Stimulated activated CD8-positive, alpha-beta memory T cell treated with anti-CD3 and anti-CD28 coated beads, Interleukin-4, amount 100 ng/mL, for 48 hours (primary cell): Measurements from ENCODE around the gene FBXO10.
A peak's percentile ranks its signal among the peaks of the same experiment; 100 is the strongest.
"Not testable (repeated sequence)": the region's sequence is repeated elsewhere in the genome, so short reads cannot be mapped to it uniquely, and the experiment has no call there.

ENCODE experiments used
- DNase-seq: peaks from one replicate; pipeline ENCODE4 v3.0.0-alpha.2; 2020

FBXO10 gene

DNA sequence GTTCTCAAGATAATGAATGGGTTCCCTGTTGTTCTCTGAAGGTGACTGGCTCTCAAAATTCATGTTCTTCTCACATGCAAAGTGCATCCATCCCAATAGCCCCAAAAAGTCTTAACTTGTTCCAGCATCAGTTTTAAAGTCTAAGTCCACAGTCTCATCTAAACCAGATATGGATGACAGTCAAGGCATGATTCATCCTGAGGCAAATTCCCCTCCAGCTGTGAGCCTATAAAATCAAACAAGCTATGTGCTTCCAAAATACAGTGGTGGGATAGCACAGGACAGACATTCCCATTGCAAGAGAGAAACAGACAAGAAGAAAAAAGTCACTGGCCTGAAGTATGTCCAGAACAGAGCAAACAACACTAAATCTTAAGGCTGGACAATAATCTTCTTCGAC, 25.4 kb downstream of the FBXO10 start:
- no peak for DNase-seq

DNA sequence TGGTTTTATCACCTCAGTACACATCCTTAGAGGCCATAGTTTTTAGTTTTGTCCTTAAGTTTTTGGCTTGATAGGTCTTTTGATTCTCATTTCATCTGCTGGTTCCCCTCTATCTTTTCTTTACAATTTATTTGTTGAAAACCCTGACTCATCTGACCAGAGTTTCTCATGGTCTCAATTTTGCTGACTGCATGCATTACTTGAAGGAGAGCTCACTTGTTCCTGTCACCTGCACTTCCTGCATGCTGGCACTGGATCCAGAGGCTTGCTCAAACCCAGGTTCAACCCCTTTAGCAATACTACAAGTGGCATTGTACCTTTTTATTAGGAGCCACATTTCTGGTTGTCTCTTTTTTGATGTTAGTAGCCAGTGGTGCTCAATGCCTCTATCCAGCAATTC, 26.7 kb downstream of the FBXO10 start:
- no peak for DNase-seq

DNA sequence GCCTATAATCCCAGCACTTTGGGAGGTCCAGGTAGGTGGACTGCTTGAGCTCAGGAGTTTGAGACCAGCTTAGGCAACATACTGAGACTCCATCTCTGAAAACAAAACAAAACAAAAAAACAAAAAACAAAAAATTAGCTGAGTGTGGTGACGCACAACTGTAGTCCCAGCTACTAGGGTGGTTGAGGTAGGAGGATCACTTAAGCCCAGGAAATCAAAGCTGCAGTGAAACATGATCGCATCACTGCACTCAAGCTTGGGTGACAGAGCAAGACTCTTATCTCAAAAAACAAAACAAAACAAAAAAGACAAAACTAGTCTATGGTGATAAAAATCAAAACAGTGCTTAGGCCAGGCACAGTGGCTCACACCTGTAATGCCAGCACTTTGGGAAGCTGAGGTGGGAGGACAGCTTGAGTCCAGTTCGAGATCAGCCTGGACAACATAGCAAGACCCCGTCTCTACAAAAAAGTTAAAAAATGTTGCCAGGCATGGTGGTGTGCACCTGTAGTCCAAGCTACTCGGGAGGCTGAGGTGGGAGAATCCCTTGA, 28.8 kb downstream of the FBXO10 start:
- DNase-seq, result no peak

DNA sequence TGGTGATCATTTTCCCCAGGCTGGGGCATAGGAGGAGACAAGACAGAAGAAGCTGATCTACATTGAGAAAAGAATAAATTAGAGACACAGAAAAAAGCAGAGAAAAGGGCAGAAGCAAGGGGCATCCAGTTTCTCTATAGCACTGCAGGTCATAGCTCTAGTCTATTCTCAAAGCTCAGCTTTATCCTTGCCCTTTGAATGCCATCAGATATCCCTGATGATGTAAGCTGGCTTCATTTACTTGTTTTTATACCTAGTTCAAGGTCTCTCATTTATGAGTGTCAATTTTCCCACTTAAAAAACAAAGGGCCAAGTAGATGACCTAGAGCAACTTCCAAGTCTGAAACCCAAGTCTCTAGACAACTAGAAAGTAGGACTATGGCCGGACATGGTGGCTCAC, 32.7 kb downstream of the FBXO10 start:
- no peak for DNase-seq

DNA sequence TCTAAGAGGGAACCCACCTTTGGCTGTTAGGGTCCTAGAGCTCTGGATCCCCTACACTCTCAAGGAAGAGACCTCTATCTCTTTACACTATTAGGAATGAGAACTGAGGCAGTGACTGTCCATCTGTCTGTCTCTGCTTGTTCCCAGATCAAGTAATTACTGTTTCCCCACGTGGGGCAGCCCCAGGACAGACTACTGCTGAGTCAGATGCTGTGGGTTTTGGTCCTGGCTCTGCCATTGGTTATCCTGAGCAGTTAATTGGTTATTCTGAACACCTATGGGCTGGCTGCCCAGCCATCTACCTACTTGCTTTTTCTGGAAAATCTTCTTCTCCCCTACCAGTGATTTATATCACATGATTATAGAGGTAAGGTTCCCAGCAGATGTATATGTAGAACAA, 33.3 kb downstream of the FBXO10 start:
- DNase-seq, result no peak

DNA sequence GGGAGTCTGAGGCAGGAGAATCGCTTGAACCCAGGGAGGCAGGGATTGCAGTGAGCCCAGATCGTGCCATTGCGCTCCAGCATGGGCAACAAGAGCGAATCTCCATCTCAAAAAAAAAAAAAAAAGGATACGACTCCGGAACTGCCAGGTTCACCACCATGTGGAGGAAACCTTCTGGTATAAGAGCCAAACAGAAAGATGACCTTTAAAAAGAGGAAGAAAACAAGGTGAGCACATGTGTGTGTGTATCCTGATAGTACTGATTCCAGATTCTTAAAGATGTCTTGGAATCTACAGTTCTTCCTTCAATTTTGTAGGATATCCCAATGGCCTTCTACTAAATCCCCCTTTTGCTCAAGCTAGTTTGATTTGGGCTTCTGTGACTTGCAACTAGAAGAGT, 33.7 kb downstream of the FBXO10 start:
- no peak for DNase-seq

DNA sequence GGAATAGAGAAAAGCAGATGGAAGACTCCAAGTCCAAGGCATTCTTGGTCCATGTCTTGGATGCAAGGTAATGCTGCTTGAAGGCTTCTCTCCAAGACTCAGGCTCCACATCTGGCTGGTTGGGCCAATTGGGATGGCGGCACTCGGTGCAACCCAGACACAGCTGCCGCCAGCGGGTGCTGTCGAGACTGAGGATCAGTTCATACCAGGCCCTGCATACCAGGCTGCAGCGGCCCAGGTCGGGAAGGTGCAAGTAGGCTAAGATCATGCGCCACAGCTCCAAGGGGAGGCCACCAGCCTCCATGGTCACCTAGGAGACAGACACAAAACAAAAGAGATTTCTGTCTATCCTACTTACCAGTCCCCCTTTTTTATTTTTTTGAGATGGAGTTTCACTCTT, 34.7 kb downstream of the FBXO10 start:
- DNase-seq, result no peak

DNA sequence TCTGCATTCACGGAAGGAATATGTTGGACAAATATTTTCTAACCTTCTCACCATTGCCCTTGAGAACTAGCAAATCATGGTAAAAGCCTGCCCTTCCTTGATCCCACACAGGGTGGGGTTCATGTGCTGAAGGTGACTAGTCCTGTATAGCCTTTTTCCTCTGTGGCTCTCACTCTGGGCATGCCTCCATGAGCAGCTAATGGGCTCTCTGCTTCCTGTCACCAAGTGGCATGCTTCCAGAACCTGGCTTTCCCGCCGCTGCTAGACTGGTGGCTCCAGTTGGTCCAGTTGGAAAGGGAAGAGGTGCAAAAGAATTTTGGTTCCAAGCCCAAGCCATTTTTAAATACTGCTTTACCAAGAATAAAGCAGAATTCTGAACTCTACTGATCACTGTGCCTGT, 35.5 kb downstream of the FBXO10 start:
- DNase-seq, result no peak

DNA sequence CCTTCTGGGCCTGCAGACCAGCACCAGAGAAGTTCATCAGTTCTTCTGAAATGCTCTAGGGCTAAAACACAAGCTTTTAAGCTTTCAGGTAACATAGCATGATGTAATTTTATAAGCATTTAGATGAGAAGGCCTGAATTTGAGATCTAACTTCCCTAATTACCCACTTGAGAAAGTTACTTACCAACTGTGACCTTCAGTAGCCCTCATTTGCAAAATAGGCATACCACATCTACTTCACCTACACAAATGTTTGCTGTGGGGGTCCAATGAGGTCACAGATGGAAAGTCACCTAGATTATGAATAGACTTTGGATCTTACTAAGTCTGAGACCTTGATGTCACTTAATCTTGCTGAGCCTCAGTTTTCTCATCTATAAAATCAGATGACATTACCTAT, 36.5 kb downstream of the FBXO10 start:
- DNase-seq, result no peak

DNA sequence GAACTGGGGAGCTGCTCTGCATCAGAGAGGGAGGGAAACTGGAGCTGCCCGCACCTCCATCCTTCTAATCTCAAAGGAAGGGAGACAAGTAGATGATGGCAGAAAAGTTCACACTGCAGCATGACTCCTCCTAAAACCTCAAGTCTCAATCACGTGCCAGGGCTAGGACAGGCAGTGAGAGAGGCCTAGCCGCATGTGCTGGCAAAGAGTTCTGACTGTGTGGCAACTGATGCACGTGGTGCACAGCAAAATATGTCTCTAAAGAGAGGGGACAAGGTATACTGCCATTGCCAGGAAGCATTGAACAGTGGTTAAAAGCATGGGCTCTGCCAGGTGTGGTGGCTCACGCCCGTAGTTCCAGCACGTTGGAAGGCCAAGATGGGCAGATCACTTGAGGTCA, 38.1 kb downstream of the FBXO10 start:
- no peak for DNase-seq

DNA sequence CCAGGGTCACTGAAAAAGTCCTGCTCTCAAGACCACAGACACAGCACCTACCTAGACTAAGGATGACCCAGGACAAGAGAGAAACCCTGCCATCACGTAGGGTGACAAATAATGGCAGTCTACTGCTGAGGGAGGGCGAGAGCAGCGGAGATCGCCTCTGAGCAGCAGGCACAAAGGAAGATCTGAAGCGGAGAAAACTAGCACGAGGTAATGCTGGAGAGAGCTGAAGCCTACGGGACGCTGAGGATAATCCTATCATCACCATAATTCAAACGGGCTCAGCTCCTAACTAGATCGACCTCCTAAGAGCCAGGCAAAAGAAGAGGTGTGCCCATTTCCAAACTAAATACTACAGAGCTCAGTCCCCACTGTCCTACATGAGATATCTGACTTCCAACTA, 41.3 kb downstream of the FBXO10 start:
- DNase-seq, result no peak

DNA sequence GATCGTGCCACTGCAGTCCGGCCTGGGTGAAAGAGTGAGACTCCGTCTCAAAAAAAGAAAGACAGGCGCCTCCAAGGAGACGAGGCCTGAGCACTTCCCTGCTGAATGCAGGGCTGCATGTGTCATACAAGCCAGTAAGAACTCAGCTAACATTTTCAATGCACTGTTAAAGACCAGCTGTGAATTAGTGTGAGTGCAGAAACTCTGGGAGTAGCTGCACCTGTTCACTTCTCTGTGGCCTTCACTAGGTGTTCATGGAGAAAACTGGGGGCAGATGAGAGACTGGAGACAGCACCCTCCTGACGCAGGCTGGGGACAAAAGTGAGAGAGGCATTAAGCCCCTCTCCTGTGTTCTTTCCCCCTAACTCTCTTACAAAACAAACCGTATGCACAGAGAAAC, 41.8 kb downstream of the FBXO10 start:
- DNase-seq, result no peak

DNA sequence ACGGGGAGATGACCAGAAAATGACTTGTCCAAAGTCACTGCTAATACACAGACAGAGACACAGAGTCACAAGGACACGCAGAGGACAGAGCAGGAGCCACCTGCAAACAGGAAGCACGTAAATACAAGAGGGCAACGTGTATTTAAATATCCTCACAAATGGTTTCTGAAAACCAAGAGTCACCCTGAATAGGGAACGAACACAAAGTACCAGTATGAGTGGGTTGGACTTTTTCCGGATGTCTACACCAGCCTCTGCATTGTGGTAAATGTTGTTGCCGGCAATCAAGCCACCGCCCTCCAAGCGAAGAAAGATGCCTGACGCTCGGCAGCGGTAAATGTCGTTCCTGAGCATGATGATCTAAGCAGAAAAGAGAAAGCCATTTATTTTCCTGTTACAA, 44.5 kb downstream of the FBXO10 start:
- no peak for DNase-seq

DNA sequence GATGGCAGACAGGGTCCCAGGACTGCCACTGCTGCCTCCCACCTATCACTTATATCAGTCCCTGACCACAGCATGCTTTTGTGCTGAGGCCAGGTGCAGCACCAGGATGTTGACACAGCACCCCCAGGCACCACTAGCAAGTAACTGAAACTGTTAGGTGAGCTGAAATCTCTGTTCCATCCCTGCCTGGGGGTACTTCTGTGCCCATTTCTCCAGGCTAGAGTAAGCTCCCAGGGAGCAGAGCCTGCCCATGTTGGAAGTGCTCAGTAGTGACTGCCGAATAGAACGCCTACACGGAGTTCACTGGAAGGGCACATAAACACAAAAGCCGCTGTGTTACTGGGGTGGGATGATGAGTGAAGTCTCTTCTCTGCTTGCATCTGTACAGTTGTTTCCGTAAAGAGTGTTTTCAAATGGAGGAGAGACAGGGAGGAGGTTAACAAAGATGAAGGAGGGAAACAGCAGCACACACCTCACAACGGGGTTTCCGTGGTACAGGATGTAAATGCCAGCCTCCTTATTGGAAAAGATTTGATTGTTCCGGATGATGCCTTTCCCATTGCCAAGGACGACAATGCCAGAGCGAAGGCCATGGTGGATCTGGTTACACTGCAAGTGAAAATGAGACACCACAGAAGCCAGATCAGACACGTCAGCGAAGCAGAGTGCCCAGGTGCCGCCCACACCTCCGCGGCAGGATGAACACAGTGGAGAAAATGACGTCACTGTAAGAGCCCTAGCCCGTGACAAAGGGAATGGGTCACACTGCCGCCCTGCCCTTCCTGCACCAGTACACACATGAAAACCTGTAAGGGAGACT, 47.3 kb downstream of the FBXO10 start:
- peak; percentile 82 for DNase-seq

DNA sequence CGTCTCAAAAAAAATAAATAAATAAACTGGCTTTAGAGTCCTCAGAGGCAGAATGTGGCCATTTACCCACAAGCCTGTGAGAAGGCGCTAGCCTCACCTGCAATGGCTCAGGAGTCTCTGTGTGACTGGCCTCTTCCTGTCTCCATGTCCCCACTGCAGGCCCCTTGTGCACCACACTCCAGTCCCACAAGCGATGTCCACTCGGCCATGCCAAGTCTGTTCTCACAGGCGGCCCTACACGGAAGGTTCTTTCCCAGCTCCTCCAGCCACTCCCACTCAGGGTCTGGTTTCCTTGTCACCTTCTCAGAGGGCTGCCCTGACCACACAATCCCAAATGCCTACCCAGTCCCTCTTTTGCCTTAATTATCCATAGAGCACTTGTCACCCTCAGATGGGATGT, 52.3 kb downstream of the FBXO10 start:
- DNase-seq, result no peak

DNA sequence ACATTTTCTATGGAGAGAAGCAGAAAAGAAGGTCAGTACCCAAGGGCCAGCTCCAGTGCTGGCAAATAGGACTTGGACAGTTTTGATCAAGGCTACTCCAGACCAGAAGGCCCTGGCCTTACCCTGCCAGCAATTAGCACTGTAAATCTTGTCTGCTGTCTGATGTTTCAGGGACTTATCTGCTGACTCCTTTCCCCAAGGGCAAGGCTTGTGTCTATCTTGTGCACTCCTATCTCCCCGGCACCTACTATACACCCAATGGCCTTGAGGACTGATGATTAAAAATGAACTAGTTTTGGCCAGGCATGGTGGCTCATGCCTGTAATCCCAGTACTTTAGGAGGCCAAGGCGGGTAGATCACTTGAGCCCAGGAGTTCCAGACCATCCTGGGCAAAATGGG, 53.2 kb downstream of the FBXO10 start:
- DNase-seq, result no peak

DNA sequence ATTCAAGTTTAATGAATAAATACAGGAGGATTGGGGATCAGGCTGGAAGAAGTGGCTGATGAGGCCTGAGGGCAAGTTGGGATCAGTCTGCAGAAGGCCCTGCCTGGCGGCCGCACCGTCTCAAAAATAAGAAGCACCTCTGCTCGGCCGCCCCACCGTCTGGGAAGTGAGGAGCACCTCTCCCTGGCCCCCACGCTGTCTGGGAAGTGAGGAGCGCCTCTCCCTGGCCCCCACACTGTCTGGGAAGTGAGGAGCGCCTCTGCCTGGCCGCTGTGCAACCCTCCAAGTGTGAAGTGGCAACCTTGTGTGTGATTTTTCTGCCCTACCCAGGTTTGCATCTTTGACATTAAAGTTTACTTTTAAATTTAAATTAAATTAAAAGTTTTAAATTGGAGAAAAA, 55.1 kb downstream of the FBXO10 start:
- no peak for DNase-seq

DNA sequence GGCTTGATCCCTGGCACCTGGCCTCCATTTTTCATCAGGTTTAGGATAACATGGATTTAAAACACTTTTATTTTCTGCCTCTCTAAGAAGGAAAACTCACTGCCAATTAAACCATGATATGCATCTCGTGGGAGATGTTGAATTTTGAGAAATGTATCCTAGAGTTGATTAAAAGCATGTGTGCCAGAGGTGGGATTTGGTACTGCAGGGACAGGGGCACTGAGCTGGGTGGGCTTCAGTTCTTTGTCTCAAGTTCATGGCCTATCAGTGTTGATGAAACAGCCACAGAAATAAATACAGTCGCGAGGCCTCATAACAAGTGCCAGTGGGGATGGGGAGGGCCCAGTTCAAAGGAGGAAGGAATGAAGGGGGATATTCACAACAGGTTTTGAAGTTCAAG, 55.5 kb downstream of the FBXO10 start:
- no peak for DNase-seq

DNA sequence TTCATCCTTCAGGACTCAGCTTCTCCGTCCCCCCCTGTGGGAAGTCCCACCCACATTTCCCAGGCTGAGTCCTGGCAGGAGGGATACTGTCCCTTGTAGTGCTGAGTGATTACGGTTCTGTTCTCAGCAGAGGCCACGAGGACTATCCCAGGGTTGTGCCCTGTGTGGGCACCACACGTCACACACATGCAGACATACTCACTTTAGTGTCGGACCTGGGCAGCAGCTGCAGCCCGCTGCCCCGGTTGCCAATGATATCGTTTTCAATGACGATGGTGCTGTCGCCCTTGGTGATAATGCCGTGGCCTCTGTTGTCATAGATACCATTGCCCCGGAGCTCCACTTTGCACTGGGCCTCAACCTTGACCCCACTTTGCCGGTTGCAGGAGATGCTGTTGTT, 58.3 kb downstream of the FBXO10 start:
- no peak for DNase-seq

DNA sequence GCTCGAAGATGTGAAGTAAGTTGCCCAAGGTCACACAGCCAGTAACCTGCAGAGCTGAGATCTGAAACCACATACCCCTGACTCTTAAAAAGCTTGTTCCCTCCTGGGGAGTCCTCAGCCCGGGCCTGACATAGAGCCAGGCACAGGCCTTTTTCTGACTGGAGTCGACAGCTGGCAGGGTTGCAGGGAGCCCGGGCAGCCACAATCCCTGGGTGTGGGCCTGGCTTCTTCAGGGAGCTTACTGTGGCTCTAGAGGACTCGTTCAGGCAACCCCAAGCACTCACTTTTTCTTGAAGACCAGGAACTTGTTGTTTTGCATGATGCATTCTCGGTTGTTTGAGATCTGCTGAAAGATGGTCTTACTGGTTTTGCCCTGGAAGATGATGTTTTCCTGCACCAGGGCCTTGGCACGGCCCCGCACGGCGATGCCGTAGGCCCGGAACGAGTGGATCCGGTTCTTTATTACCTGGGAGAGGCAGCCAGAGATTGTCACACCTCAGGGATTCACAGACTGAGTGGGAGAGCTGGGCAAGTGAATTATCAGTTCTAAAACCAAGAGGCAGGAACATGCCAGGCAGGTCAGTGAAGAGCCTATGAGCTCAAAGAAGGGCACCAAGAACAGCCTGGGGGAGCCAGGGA, 60.4 kb downstream of the FBXO10 start:
- DNase-seq, result no peak

DNA sequence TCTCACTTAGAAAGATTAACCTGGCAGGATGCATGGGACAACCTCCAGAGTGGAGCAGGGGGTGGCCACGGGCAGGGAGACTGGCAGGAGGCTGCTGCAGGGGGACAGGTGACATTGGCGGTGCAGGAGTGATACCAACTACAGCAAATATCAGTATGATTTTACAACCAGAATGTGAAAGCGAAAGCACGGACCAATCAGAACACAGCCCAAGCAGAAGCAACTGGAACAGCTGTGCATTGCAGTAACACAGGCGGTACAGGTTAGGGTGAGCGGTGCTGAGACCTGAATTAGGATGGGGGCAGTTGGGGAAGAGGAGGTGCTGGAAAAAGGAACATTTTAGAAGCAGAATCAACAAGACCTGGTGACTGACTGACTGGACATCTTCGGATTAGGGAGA, 61.2 kb downstream of the FBXO10 start:
- no peak for DNase-seq

DNA sequence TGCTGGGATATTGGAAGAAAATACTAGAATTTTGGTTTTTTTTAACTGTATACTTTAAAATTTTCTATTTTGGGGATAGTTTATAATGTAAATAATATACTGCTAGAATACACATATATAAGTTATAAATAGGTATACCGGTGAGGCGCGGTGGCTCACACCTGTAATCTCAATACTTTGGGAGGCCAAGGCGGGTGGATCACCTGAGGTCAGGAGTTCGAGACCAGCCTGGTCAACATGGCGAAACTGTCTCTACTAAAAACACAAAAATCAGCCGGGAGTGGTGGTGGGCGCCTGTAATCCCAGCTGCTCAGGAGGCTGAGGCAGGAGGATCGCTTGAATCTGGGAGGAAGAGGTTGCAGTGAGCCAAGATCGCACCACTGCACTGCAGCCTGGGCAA, 61.8 kb downstream of the FBXO10 start:
- DNase-seq, result not testable (repeated sequence)

DNA sequence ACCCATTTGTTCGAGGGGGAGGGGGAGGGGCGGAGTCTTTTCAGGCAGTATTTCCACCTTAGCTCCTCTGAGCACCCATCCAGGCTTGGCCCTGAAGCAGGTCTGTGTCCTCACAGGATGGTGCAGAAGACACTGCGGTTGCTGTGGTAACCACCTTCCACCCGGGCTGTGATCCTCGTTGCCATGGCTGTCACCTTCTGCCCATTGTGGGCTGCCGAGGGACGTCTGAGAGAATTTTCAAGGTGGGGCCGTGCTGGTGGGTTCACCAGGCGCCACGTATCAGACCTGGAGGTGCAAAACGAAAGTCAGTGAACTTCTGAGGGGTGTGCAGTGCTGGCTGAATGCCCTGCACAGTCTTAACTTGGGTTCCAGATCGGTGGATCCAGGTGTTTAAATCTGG, 63.7 kb downstream of the FBXO10 start:
- DNase-seq, result no peak
